Measurements from ENCODE around the gene RNASE12. TPM values are rescaled to one million over a fixed set of nuclear protein-coding genes. Genes with fewer than 3 reads are reported as not detected.
"Not testable (repeated sequence)": the region's sequence is repeated elsewhere in the genome, so short reads cannot be mapped to it uniquely, and the experiment has no call there.

The RNASE12 gene
- polyA plus RNA-seq, 3 donors: not detected

DNA sequence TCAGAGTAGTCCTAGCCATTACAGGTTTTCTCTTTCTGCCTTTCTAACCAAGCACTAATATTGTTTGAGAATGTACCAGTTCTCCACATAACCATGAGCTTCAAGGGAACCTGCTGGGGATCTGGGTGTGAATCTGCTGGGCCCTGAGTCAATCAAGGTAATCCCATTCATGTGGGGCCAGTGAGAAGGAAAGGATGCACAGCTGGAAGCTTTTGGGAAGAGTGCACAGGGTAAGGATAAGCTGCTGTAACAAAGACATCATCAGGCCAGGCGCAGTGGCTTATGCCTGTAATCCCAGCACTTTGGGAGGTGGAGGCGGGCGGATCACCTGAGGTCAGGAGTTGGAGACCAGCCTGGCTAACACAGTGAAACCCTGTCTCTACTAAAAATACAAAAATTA, 4.5 kb upstream of the RNASE12 start:
- not testable (repeated sequence) for DNase-seq (ENCODE audit: extremely low read depth in 1 of 11, low read depth in 9 of 11, low spot score in 4 of 11)

DNA sequence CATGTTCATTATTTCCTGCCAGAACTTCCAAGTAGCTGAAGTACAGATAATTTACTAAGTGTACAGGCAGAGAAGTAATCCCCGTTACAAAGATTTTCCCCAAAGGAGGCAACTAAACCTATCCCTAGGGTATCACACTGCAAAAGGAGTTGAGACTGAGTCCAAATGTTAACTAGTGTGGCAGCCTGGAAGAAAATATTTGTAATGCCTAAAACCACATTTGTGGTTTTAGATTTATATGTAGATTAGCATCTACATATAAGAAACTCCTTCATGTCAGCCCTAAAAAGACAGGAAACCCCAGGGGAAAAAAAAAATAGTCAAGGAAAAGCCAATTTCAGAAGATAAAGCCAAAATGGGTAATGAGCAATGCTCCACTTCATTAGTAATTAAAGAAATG, 1.4 kb upstream of the RNASE12 start:
- no peak for DNase-seq (ENCODE audit: extremely low read depth in 1 of 11, low read depth in 9 of 11, low spot score in 4 of 11)

GRCh38 chr14:20587489-20588154, 3.6 kb downstream of the RNASE12 start, which contains the start of gene RNASE11:
Gene RNASE11, minus strand, starts transcription at chr14:20588001.
- DNase-seq (ENCODE audit: extremely low read depth in 1 of 11, low read depth in 9 of 11, low spot score in 4 of 11): no peak

- DNase-seq (ENCODE audit: extremely low read depth in 1 of 11, low read depth in 9 of 11, low spot score in 4 of 11): no peak
Measured at GRCh38 chr14:20583908-20584307, 7.3 kb downstream of the RNASE12 start.

DNA sequence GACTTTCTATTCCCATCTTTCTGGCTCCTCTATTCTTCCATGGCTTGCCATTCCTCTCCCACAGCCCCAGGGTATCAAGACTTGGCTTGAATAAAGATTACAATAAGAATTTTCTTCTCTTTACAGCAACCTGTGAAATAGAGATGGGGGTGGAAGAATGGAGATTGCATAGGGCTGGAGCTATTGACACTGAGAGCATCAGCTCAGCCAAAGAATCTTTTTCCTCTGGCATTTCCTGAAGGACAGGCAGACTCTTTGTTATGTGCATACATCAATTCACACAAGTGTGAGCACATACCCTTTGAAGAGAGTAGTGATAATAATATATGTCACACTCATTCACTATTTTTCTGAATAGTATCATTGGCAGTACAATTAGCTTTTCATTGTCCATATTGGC, 8.0 kb downstream of the RNASE12 start:
- DNase-seq (ENCODE audit: extremely low read depth in 1 of 11, low read depth in 9 of 11, low spot score in 4 of 11): no peak

- no peak for DNase-seq (ENCODE audit: extremely low read depth in 1 of 11, low read depth in 9 of 11, low spot score in 4 of 11)
Measured at GRCh38 chr14:20580242-20580641, 10.9 kb downstream of the RNASE12 start.

GRCh38 chr14:20578784-20579502, 12.2 kb downstream of the RNASE12 start:
- no peak for DNase-seq (ENCODE audit: extremely low read depth in 1 of 11, low read depth in 9 of 11, low spot score in 4 of 11)

DNA sequence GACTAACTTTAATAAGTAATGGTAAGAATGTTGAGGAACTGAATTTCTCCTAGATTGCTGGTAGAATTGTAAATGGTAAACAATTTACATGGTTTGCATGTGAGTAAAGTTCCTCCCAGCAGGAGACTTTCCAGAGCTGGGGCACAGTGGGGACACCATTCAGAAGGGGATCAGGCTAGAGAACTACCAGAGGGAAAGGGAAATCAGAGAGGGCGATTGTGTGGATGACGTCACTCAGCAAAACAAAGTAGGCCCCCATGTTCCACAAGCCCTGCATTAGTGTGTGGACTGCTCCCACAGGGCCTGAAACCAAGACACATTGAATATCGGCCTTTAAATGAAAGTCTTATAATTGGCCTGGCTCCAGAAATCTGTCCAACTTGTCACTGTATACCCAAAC, 12.9 kb downstream of the RNASE12 start:
- DNase-seq (ENCODE audit: extremely low read depth in 1 of 11, low read depth in 9 of 11, low spot score in 4 of 11): no peak

- DNase-seq (ENCODE audit: extremely low read depth in 1 of 11, low read depth in 9 of 11, low spot score in 4 of 11): not testable (repeated sequence)
Measured at GRCh38 chr14:20572382-20572990, 18.7 kb downstream of the RNASE12 start.

DNA sequence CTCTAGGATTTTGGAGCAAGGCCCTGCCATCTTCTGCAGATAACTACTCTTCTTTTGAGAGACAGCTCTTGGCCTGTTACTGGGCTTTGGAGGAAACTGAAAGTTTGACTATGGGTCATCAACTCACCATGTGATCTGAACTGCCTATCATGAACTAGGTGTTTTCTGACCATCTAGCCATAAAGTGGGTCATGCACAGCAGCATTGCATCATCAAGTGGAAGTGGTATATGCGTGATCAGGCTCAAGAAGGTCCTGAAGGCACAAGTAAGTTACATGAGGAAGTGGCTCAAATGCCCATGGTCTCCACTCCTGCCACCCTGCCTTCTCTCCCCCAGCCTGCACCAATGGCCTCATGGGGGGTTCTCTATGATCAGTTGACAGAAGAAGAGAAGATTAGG, 20.5 kb downstream of the RNASE12 start:
- not testable (repeated sequence) for DNase-seq (ENCODE audit: extremely low read depth in 1 of 11, low read depth in 9 of 11, low spot score in 4 of 11)

- not testable (repeated sequence) for DNase-seq (ENCODE audit: extremely low read depth in 1 of 11, low read depth in 9 of 11, low spot score in 4 of 11)
Measured at GRCh38 chr14:20569865-20570264, 21.3 kb downstream of the RNASE12 start.

DNA sequence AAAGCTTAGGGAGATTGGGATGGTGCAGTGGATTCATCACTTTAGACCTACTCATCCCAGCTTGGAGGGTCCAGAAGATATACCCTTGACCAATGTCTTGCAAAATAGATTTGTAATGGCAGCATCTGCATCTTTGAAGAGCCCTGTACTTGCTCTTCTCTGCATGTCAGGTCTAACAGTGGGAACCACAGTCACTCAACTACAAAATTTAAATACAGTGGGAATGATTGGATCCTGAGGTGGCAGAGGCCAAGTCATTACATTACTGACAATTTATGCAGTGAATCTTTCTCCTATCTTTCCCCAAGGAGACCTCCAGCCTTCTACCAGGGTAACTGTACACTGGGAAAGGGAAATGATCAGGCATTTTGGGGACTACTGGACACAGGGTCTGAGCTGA, 22.1 kb downstream of the RNASE12 start:
- no peak for DNase-seq (ENCODE audit: extremely low read depth in 1 of 11, low read depth in 9 of 11, low spot score in 4 of 11)

DNA sequence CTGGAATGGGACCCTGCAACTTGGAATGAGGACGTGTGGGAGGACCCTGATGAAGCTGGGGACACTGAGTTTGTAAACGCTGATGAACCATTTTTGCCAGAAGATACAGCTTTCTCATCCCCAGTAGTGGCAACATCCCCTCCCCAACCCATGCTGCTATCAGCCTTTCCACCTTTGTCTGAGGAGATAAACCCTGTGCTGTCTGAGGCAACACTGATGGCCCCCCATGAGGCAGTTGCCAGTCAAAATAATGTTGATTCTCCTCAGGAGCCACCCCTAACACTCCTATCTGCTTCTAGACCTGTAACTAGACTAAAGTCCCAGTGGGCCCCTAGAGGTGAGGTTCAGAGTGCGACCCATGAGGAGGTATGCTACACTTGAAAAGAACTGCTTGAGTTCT, 22.8 kb downstream of the RNASE12 start:
- DNase-seq (ENCODE audit: extremely low read depth in 1 of 11, low read depth in 9 of 11, low spot score in 4 of 11): no peak

DNA sequence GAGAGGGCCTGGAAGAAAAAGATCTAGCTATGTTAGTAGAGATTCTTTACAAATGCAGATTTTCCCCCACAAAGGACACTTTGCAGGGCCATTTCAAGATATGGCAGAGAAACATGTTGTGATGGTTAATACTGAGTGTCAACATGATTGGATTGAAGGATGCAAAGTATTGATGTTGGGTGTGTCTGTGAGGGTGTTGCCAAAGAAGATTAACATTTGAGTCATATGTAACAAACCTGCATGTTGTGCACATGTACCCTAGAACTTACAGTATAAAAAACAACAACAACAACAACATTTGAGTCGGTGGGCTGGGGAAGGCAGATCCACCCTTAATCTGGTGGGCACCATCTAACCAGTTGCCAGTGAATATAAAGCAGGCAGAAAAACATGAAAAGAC, 24.0 kb downstream of the RNASE12 start:
- DNase-seq (ENCODE audit: extremely low read depth in 1 of 11, low read depth in 9 of 11, low spot score in 4 of 11): not testable (repeated sequence)

GRCh38 chr14:20564501-20564997, 26.6 kb downstream of the RNASE12 start:
- DNase-seq (ENCODE audit: extremely low read depth in 1 of 11, low read depth in 9 of 11, low spot score in 4 of 11): no peak

GRCh38 chr14:20563971-20564370, 27.2 kb downstream of the RNASE12 start:
- DNase-seq (ENCODE audit: extremely low read depth in 1 of 11, low read depth in 9 of 11, low spot score in 4 of 11): no peak

DNA sequence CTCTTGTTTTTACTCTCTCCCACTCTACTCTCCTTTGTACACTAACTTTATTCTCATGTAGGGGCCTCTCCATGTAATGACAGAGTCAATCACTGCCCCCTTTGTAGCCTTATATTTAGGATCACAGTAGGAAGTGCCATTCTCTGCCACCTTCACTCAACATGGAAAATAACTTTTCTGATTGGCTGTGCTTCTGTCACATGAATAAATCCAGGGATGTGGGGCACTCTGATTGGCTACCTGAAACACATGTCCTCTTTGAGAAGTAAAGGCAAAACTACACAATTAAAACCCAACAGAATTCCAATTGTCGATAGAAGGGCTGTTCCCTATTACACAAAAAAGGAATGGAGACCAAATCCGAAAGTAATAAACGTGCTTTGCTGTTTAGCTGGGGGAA, 30.2 kb downstream of the RNASE12 start, which contains the start of gene RNASE9:
Gene RNASE9 (minus strand): TSS at position 87 of the 400 bp plus-strand sequence.
- DNase-seq (ENCODE audit: extremely low read depth in 1 of 11, low read depth in 9 of 11, low spot score in 4 of 11): no peak

DNA sequence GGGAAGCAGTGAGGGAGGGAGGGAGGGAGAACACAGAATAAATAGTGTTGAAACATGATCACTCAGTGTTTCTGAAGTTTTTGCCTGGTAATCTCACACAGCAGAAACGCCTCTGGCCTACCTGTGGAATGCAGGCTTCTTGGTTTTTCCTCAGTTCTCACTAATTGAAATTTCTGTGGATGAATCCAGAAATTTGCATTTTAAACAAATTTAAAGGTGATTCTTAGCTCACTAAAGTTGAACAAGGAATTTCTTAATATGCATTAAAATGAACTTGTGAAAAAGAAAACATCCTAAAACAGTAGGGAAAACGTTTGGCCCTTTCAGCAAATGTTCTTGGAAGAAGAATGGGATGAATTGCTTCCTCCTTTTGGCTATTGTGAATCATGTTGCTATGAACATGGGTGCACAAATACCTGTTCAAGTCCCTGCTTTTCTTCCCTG, 31.7 kb downstream of the RNASE12 start:
- peak in 1 of 11 donors; percentile 1 for DNase-seq (ENCODE audit: extremely low read depth in 1 of 11, low read depth in 9 of 11, low spot score in 4 of 11)

DNA sequence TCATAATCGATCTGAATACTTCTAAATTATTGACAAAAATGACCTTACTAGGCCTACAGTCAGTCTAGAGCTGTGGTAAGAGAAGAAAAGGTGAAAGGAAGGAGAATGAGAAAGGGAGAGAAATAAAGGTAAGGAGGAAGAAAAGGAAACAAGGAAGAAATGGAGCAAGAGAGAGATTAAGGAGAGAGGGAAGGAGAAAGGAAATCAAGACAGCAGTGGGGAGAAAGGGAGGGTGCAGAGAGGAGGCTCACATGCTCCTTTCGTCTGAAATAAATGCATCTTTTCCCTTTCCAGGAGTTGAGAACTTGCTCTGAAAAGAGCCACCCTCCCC, 34.0 kb downstream of the RNASE12 start:
- no peak for DNase-seq (ENCODE audit: extremely low read depth in 1 of 11, low read depth in 9 of 11, low spot score in 4 of 11)

All from renal cortex interstitium (tissue), 11 donors.